SK-N-SH (cell line): ENCODE data around the gene ATG2A. TPM values are rescaled to one million over a fixed set of nuclear protein-coding genes. Genes with fewer than 3 reads are reported as not detected.

ENCODE experiments used
- CTCF ChIA-PET: fragments of 300-600, 350-600 bp; formaldehyde crosslinking; extraction: SDS; loops from one replicate; lab custom pipeline; 2021; lab: Yijun Ruan, JAX
- POLR2A ChIA-PET: fragments of 350-600 bp; sonication (Branson Sonifier 250); formaldehyde crosslinking; extraction: SDS; loops from one replicate; lab custom pipeline; 2020; ENCODE audit warnings: antibody characterized with exemption, inconsistent platforms; lab: Yijun Ruan, JAX
- DNase-seq: peaks from one replicate; pipeline ENCODE4 v3.0.0; 2012
- H2AFZ ChIP-seq: fragments of 200-600 bp; sonication (generic); 2 replicates; pipeline ENCODE4 v1.8.1; 2016; ENCODE audit warnings: antibody characterized with exemption, mild to moderate bottlenecking, low read depth
- H3F3A ChIP-seq: fragments of 200-600 bp; sonication (generic); replicated peaks from 2 replicates; pipeline ENCODE3; 2016; ENCODE audit warnings: antibody characterized with exemption, mild to moderate bottlenecking; ENCODE audit not compliant: insufficient read depth
- H3K27ac ChIP-seq, 2 experiments: fragments of 200-500 bp in 1 of 2; fragments of 200-600 bp in 1 of 2; sonication (Bioruptor generic) in 1 of 2; sonication (generic), shearing (Covaris generic) in 1 of 2; 2 replicates each; pipeline versions ENCODE4 v1.5.1 to v1.6.1; 2014 to 2016; ENCODE audit warnings: low read depth in 2 of 2, inconsistent platforms in 1 of 2, low read length in 1 of 2, mild to moderate bottlenecking in 1 of 2, mixed read lengths in 1 of 2
- H3K27me3 ChIP-seq: fragments of 200-600 bp; sonication (generic), shearing (Covaris generic); 2 replicates; pipeline ENCODE4 v1.6.1; 2016; ENCODE audit warnings: mixed run types; ENCODE audit not compliant: insufficient read depth
- H3K36me3 ChIP-seq, 2 experiments: fragments of 200-500 bp in 1 of 2; fragments of 200-600 bp in 1 of 2; sonication (Bioruptor generic) in 1 of 2; sonication (generic) in 1 of 2; replicated peaks in 1 of 2; 2 replicates each; pipeline versions ENCODE3 to v1.5.1; 2014 to 2016; ENCODE audit warnings: low read length in 1 of 2, mild to moderate bottlenecking in 1 of 2; ENCODE audit not compliant: insufficient read depth in 2 of 2, control insufficient read depth in 1 of 2
- H3K4me1 ChIP-seq, 2 experiments: fragments of 200-500 bp in 1 of 2; fragments of 200-600 bp in 1 of 2; sonication (Bioruptor generic) in 1 of 2; sonication (generic), shearing (Covaris generic) in 1 of 2; 2 replicates each; pipeline versions ENCODE4 v1.5.1 to v1.6.1; 2014 to 2016; ENCODE audit warnings: low read depth in 1 of 2, low read length in 1 of 2, mixed run types in 1 of 2; ENCODE audit not compliant: insufficient read depth in 2 of 2, control insufficient read depth in 1 of 2
- H3K4me2 ChIP-seq: fragments of 200-600 bp; sonication (generic), shearing (Covaris generic); 2 replicates; pipeline ENCODE4 v1.6.1; 2017; ENCODE audit warnings: mixed run types
- H3K4me3 ChIP-seq, 2 experiments: fragments of 200-500 bp in 1 of 2; fragments of 200-600 bp in 1 of 2; sonication (Bioruptor generic) in 1 of 2; sonication (generic), shearing (Covaris generic) in 1 of 2; 2 replicates each; pipeline versions ENCODE4 v1.5.1 to v1.8.1; 2014 to 2016; ENCODE audit warnings: low read depth in 2 of 2, inconsistent platforms in 1 of 2, low read length in 1 of 2, mild to moderate bottlenecking in 1 of 2, mixed read lengths in 1 of 2, moderate library complexity in 1 of 2
- H3K79me2 ChIP-seq: fragments of 200-600 bp; sonication (generic); 2 replicates; pipeline ENCODE4 v1.8.1; 2017; ENCODE audit warnings: mild to moderate bottlenecking; ENCODE audit not compliant: insufficient read depth
- H3K9ac ChIP-seq: fragments of 200-600 bp; sonication (generic); 2 replicates; pipeline ENCODE4 v1.6.1; 2017; ENCODE audit warnings: mixed run types
- H3K9me2 ChIP-seq: fragments of 200-600 bp; sonication (generic); 2 replicates; pipeline ENCODE4 v1.6.1; 2017; ENCODE audit warnings: mixed run types
- H3K9me3 ChIP-seq: fragments of 200-600 bp; sonication (generic); 2 replicates; pipeline ENCODE4 v1.6.1; 2017; ENCODE audit warnings: mixed run types, mild to moderate bottlenecking, moderate library complexity
- H4K20me1 ChIP-seq: fragments of 200-600 bp; sonication (generic); 2 replicates; pipeline ENCODE4 v1.6.1; 2017; ENCODE audit warnings: mild to moderate bottlenecking, mixed run types; ENCODE audit not compliant: insufficient read depth
- CHD2 ChIP-seq: fragments of 150-350 bp; IDR thresholded peaks from 2 replicates; pipeline ENCODE4 v1.6.1; 2018; ENCODE audit warnings: low read length; ENCODE audit not compliant: partially characterized antibody
- FOSL2 ChIP-seq: IDR thresholded peaks from 2 replicates; pipeline ENCODE4 v1.4.0; 2012; ENCODE audit warnings: low read depth, mild to moderate bottlenecking, moderate library complexity, borderline replicate concordance
- FOXM1 ChIP-seq: IDR thresholded peaks from 2 replicates; pipeline ENCODE4 v1.4.0; 2012; ENCODE audit warnings: low read depth, mild to moderate bottlenecking
- MEF2A ChIP-seq: IDR thresholded peaks from 2 replicates; pipeline ENCODE4 v1.4.0; 2012; ENCODE audit warnings: low read depth, borderline replicate concordance
- MXI1 ChIP-seq: IDR thresholded peaks from 2 replicates; pipeline ENCODE4 v1.6.1; 2012; ENCODE audit warnings: mild to moderate bottlenecking, low read depth, low read length, improper control_type of control experiment
- POLR2AphosphoS5 ChIP-seq: IDR thresholded peaks from 2 replicates; pipeline ENCODE4 v1.6.1; 2012; ENCODE audit warnings: low read depth, low read length
- RAD21 ChIP-seq: IDR thresholded peaks from 2 replicates; pipeline ENCODE4 v1.6.1; 2012; ENCODE audit warnings: mild to moderate bottlenecking, low read length
- RXRA ChIP-seq: IDR thresholded peaks from 2 replicates; pipeline ENCODE4 v1.4.0; 2012; ENCODE audit warnings: low read depth, mild to moderate bottlenecking, borderline replicate concordance
- SIN3A ChIP-seq: IDR thresholded peaks from 2 replicates; pipeline ENCODE4 v1.6.1; 2012; ENCODE audit warnings: low read depth, mild to moderate bottlenecking, low read length, moderate library complexity, borderline replicate concordance
- SMC3 ChIP-seq: IDR thresholded peaks from 2 replicates; pipeline ENCODE4 v1.6.1; 2012; ENCODE audit warnings: low read depth, low read length, improper control_type of control experiment
- TCF12 ChIP-seq: IDR thresholded peaks from 2 replicates; pipeline ENCODE4 v1.4.0; 2012
- USF2 ChIP-seq: fragments of 150-350 bp; IDR thresholded peaks from 2 replicates; pipeline ENCODE4 v1.6.1; 2017; ENCODE audit warnings: antibody characterized with exemption, low read length, low read depth, borderline replicate concordance
- ZBTB33 ChIP-seq: IDR thresholded peaks from 2 replicates; pipeline ENCODE4 v1.4.0; 2012; ENCODE audit warnings: low read depth, borderline replicate concordance
- WGBS: methylation state at CpG from one replicate; pipeline ENCODE4 v1.1.6; 2017; ENCODE audit warnings: low lambda C conversion rate; 5-methylcytosine and 5-hydroxymethylcytosine counted together
- polyA plus RNA-seq, 3 experiments: library from polyadenylated mRNA; depleted of rRNA; stranded (reverse); fragments of >200 nt; gene quantifications; 2 replicates each; pipeline ENCODE4 v1.2.3, GENCODE V29; 2012

The ATG2A gene
- polyA plus RNA-seq, 1 of the 3 experiments (the other 2 are of a cell fraction), result 7.1 TPM

- TF ChIP-seq ZBTB33, result no peak
- peak; percentile 65 for TF ChIP-seq SMC3
- no peak for TF ChIP-seq TCF12
Observed at GRCh38 chr11:64887757-64888405, 29.1 kb downstream of the ATG2A start (continued).

- H4K20me1 ChIP-seq, result no peaks in the 10 kb centered on the region
- no peak overlapping the region for H3K4me2 ChIP-seq
- POLR2A ChIA-PET, result no interaction called here
- 85% methylated on average over 8 of the region's 8 CpGs for WGBS
- peaks cover 5% of the 10 kb centered on the region for H3F3A ChIP-seq
- no peaks in the 10 kb centered on the region for H3K9me2 ChIP-seq
- peak overlapping the region in 1 of 2 experiments; percentile 31; a peak in 1 of 4 replicates for H3K27ac ChIP-seq
- TF ChIP-seq FOXM1 (no peak), MEF2A (no peak), CHD2 (no peak), USF2 (no peak), ZBTB33 (no peak), RXRA (no peak), POLR2AphosphoS5 (no peak), FOSL2 (no peak), MXI1 (no peak), RAD21 (no peak), SIN3A (no peak)
- TF ChIP-seq, all 33 proteins: peak for 0
- Histone ChIP-seq H2AFZ (peak overlapping the region; percentile 100), H3K9ac (no peak overlapping the region), H3K79me2 (no peaks in the 10 kb centered on the region), H3K4me3 (no peak overlapping the region), H3K4me1 (peaks cover 0 to 12% of the 10 kb centered on the region in 2 experiments; a peak in 1 of 4 replicates), H3K27me3 (no peaks in the 10 kb centered on the region), H3K9me3 (no peaks in the 10 kb centered on the region), H3K36me3 (no peaks in the 10 kb centered on the region)
- DNase-seq, result no peak
- CTCF ChIA-PET, result interaction anchor here (0.8 to 26.7 kb wide), 19 partner anchors 10 to 501 kb away, joined by 3 to 530 read pairs (median 4); partner anchors contain the start of genes CDC42BPG and EHD1
Observed at GRCh38 chr11:64887234-64887756, 29.7 kb downstream of the ATG2A start.
